Measurements from ENCODE around the gene BMP7.
"Not testable (repeated sequence)": the region's sequence is repeated elsewhere in the genome, so short reads cannot be mapped to it uniquely, and the experiment has no call there.

The BMP7 gene

GRCh38 chr20:57287901-57288300 is 21.5 kb upstream of the BMP7 start:
- no peak for FAIRE-seq

GRCh38 chr20:57287007-57287880 is 20.8 kb upstream of the BMP7 start:
- FAIRE-seq: no peak

- FAIRE-seq: no peak
Measured at GRCh38 chr20:57283860-57284259, 17.4 kb upstream of the BMP7 start.

- FAIRE-seq: no peak
Measured at GRCh38 chr20:57282670-57283361, 16.4 kb upstream of the BMP7 start.

- no peak for FAIRE-seq
Measured at GRCh38 chr20:57281900-57282299, 15.5 kb upstream of the BMP7 start.

- FAIRE-seq: no peak
Measured at GRCh38 chr20:57280221-57280620, 13.8 kb upstream of the BMP7 start.

GRCh38 chr20:57279548-57279947 is 13.1 kb upstream of the BMP7 start:
- FAIRE-seq: not testable (repeated sequence)

- no peak for FAIRE-seq
Measured at GRCh38 chr20:57278457-57278856, 12.0 kb upstream of the BMP7 start.

GRCh38 chr20:57277398-57278105 is 11.1 kb upstream of the BMP7 start:
- no peak for FAIRE-seq

- FAIRE-seq: no peak
Measured at GRCh38 chr20:57276221-57276620, 9.8 kb upstream of the BMP7 start.

- FAIRE-seq: no peak
Measured at GRCh38 chr20:57275813-57276212, 9.4 kb upstream of the BMP7 start.

GRCh38 chr20:57275334-57275733 is 8.9 kb upstream of the BMP7 start:
- FAIRE-seq: no peak

- FAIRE-seq: no peak
Measured at GRCh38 chr20:57274846-57275245, 8.4 kb upstream of the BMP7 start.

GRCh38 chr20:57274299-57274698 is 7.9 kb upstream of the BMP7 start:
- no peak for FAIRE-seq

GRCh38 chr20:57272883-57273535 is 6.6 kb upstream of the BMP7 start:
- FAIRE-seq: no peak

GRCh38 chr20:57270204-57270984 is 4.0 kb upstream of the BMP7 start:
- no peak for FAIRE-seq

GRCh38 chr20:57269148-57269984 is 2.9 kb upstream of the BMP7 start:
- FAIRE-seq: no peak

GRCh38 chr20:57268399-57269076 is 2.1 kb upstream of the BMP7 start:
- no peak for FAIRE-seq

- no peak for FAIRE-seq
Measured at GRCh38 chr20:57267158-57267821, 849 bp upstream of the BMP7 start.

- FAIRE-seq: no peak
Measured at GRCh38 chr20:57265997-57266290, 497 bp downstream of the BMP7 start.

All from colon (tissue), 2 donors.